ENCODE measurements around the gene LTBP1.

DNA sequence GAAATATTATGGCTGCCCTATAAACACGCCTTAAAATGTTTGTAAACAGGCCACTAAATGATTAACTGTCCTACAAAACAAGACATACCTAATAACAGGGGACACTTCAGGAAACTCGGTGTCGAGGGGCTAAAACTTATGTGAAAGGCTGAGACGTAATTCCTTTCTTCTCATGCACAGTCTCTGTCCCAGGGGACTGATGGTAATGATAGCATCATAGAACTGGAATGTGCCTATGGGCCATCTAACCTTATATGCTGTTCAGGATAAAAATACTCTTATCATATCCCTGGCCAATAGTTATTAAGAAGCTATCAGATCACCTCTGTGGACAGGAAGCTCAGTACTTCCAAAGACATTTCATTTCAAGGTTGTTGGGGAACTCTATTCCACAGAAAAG is 277.1 kb downstream of the LTBP1 start:
- TF ChIP-seq POLR2A (IDR thresholded peaks at IDR 0.05) (no peak), POLR2AphosphoS5 (IDR thresholded peaks at IDR 0.05) (no peak)
- TF ChIP-seq, protein P1, sequence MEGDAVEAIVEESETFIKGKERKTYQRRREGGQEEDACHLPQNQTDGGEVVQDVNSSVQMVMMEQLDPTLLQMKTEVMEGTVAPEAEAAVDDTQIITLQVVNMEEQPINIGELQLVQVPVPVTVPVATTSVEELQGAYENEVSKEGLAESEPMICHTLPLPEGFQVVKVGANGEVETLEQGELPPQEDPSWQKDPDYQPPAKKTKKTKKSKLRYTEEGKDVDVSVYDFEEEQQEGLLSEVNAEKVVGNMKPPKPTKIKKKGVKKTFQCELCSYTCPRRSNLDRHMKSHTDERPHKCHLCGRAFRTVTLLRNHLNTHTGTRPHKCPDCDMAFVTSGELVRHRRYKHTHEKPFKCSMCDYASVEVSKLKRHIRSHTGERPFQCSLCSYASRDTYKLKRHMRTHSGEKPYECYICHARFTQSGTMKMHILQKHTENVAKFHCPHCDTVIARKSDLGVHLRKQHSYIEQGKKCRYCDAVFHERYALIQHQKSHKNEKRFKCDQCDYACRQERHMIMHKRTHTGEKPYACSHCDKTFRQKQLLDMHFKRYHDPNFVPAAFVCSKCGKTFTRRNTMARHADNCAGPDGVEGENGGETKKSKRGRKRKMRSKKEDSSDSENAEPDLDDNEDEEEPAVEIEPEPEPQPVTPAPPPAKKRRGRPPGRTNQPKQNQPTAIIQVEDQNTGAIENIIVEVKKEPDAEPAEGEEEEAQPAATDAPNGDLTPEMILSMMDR (IDR thresholded peaks at IDR 0.05), result no peak

All from suprapubic skin (tissue), 4 donors.